ENCODE results near the gene ATP1A1.

The ATP1A1 gene

GRCh38 chr1:116436611-116436970, 63.5 kb downstream of the ATP1A1 start:
- Histone ChIP-seq H3K4me1 (ENCODE audit: control insufficient read depth, insufficient read depth, low read length) (no peaks in the 10 kb centered on the region), H3K9me3 (ENCODE audit: control insufficient read depth, insufficient read depth, low read length) (no peaks in the 10 kb centered on the region), H3K27me3 (ENCODE audit: control insufficient read depth, insufficient read depth, low read length) (no peaks in the 10 kb centered on the region), H3K4me3 (ENCODE audit: low read depth, low read length) (no peak overlapping the region), H3K9ac (ENCODE audit: low read depth, low read length) (no peak overlapping the region), H3K36me3 (ENCODE audit: control insufficient read depth, insufficient read depth, low read length) (no peaks in the 10 kb centered on the region)

- H3K9ac ChIP-seq (ENCODE audit: low read depth, low read length): no peak overlapping the region
- H3K36me3 ChIP-seq (ENCODE audit: control insufficient read depth, insufficient read depth, low read length): no peaks in the 10 kb centered on the region
- no peaks in the 10 kb centered on the region for H3K9me3 ChIP-seq (ENCODE audit: control insufficient read depth, insufficient read depth, low read length)
- no peaks in the 10 kb centered on the region for H3K27me3 ChIP-seq (ENCODE audit: control insufficient read depth, insufficient read depth, low read length)
- no peak overlapping the region for H3K4me3 ChIP-seq (ENCODE audit: low read depth, low read length)
- no peaks in the 10 kb centered on the region for H3K4me1 ChIP-seq (ENCODE audit: control insufficient read depth, insufficient read depth, low read length)
Measured at GRCh38 chr1:116439701-116440100, 66.7 kb downstream of the ATP1A1 start.

GRCh38 chr1:116440731-116441130, 67.7 kb downstream of the ATP1A1 start:
- Histone ChIP-seq H3K27me3 (ENCODE audit: control insufficient read depth, insufficient read depth, low read length) (no peaks in the 10 kb centered on the region), H3K4me3 (ENCODE audit: low read depth, low read length) (no peak overlapping the region), H3K9ac (ENCODE audit: low read depth, low read length) (no peak overlapping the region), H3K36me3 (ENCODE audit: control insufficient read depth, insufficient read depth, low read length) (no peaks in the 10 kb centered on the region), H3K4me1 (ENCODE audit: control insufficient read depth, insufficient read depth, low read length) (no peaks in the 10 kb centered on the region), H3K9me3 (ENCODE audit: control insufficient read depth, insufficient read depth, low read length) (no peaks in the 10 kb centered on the region)

GRCh38 chr1:116445534-116445933, 72.5 kb downstream of the ATP1A1 start:
- H3K36me3 ChIP-seq (ENCODE audit: control insufficient read depth, insufficient read depth, low read length): no peaks in the 10 kb centered on the region
- no peak overlapping the region for H3K4me3 ChIP-seq (ENCODE audit: low read depth, low read length)
- no peak overlapping the region for H3K9ac ChIP-seq (ENCODE audit: low read depth, low read length)
- H3K4me1 ChIP-seq (ENCODE audit: control insufficient read depth, insufficient read depth, low read length): no peaks in the 10 kb centered on the region
- no peaks in the 10 kb centered on the region for H3K9me3 ChIP-seq (ENCODE audit: control insufficient read depth, insufficient read depth, low read length)
- no peaks in the 10 kb centered on the region for H3K27me3 ChIP-seq (ENCODE audit: control insufficient read depth, insufficient read depth, low read length)

- Histone ChIP-seq H3K27me3 (ENCODE audit: control insufficient read depth, insufficient read depth, low read length) (no peaks in the 10 kb centered on the region), H3K4me1 (ENCODE audit: control insufficient read depth, insufficient read depth, low read length) (no peaks in the 10 kb centered on the region), H3K9ac (ENCODE audit: low read depth, low read length) (no peak overlapping the region), H3K4me3 (ENCODE audit: low read depth, low read length) (no peak overlapping the region), H3K36me3 (ENCODE audit: control insufficient read depth, insufficient read depth, low read length) (no peaks in the 10 kb centered on the region), H3K9me3 (ENCODE audit: control insufficient read depth, insufficient read depth, low read length) (no peaks in the 10 kb centered on the region)
Measured at GRCh38 chr1:116446686-116447085, 73.6 kb downstream of the ATP1A1 start.

GRCh38 chr1:116448785-116449385, 75.8 kb downstream of the ATP1A1 start:
- Histone ChIP-seq H3K27me3 (ENCODE audit: control insufficient read depth, insufficient read depth, low read length) (no peaks in the 10 kb centered on the region), H3K9me3 (ENCODE audit: control insufficient read depth, insufficient read depth, low read length) (no peaks in the 10 kb centered on the region), H3K4me1 (ENCODE audit: control insufficient read depth, insufficient read depth, low read length) (no peaks in the 10 kb centered on the region), H3K36me3 (ENCODE audit: control insufficient read depth, insufficient read depth, low read length) (no peaks in the 10 kb centered on the region), H3K4me3 (ENCODE audit: low read depth, low read length) (no peak overlapping the region), H3K9ac (ENCODE audit: low read depth, low read length) (no peak overlapping the region)

- no peak overlapping the region for H3K9ac ChIP-seq (ENCODE audit: low read depth, low read length)
- no peaks in the 10 kb centered on the region for H3K9me3 ChIP-seq (ENCODE audit: control insufficient read depth, insufficient read depth, low read length)
- H3K4me1 ChIP-seq (ENCODE audit: control insufficient read depth, insufficient read depth, low read length): no peaks in the 10 kb centered on the region
- no peak overlapping the region for H3K4me3 ChIP-seq (ENCODE audit: low read depth, low read length)
- no peaks in the 10 kb centered on the region for H3K36me3 ChIP-seq (ENCODE audit: control insufficient read depth, insufficient read depth, low read length)
- no peaks in the 10 kb centered on the region for H3K27me3 ChIP-seq (ENCODE audit: control insufficient read depth, insufficient read depth, low read length)
Measured at GRCh38 chr1:116449578-116449977, 76.5 kb downstream of the ATP1A1 start.

GRCh38 chr1:116451702-116452101, 78.7 kb downstream of the ATP1A1 start:
- Histone ChIP-seq H3K9ac (ENCODE audit: low read depth, low read length) (no peak overlapping the region), H3K36me3 (ENCODE audit: control insufficient read depth, insufficient read depth, low read length) (no peaks in the 10 kb centered on the region), H3K4me1 (ENCODE audit: control insufficient read depth, insufficient read depth, low read length) (no peaks in the 10 kb centered on the region), H3K9me3 (ENCODE audit: control insufficient read depth, insufficient read depth, low read length) (no peaks in the 10 kb centered on the region), H3K4me3 (ENCODE audit: low read depth, low read length) (no peak overlapping the region), H3K27me3 (ENCODE audit: control insufficient read depth, insufficient read depth, low read length) (no peaks in the 10 kb centered on the region)

- Histone ChIP-seq H3K36me3 (ENCODE audit: control insufficient read depth, insufficient read depth, low read length) (no peaks in the 10 kb centered on the region), H3K4me3 (ENCODE audit: low read depth, low read length) (no peak overlapping the region), H3K4me1 (ENCODE audit: control insufficient read depth, insufficient read depth, low read length) (no peaks in the 10 kb centered on the region), H3K9ac (ENCODE audit: low read depth, low read length) (no peak overlapping the region), H3K27me3 (ENCODE audit: control insufficient read depth, insufficient read depth, low read length) (no peaks in the 10 kb centered on the region), H3K9me3 (ENCODE audit: control insufficient read depth, insufficient read depth, low read length) (no peaks in the 10 kb centered on the region)
Measured at GRCh38 chr1:116453481-116453880, 80.4 kb downstream of the ATP1A1 start.

- H3K36me3 ChIP-seq (ENCODE audit: control insufficient read depth, insufficient read depth, low read length): no peaks in the 10 kb centered on the region
- no peak overlapping the region for H3K9ac ChIP-seq (ENCODE audit: low read depth, low read length)
- no peaks in the 10 kb centered on the region for H3K9me3 ChIP-seq (ENCODE audit: control insufficient read depth, insufficient read depth, low read length)
- H3K4me3 ChIP-seq (ENCODE audit: low read depth, low read length): no peak overlapping the region
- no peaks in the 10 kb centered on the region for H3K4me1 ChIP-seq (ENCODE audit: control insufficient read depth, insufficient read depth, low read length)
- no peaks in the 10 kb centered on the region for H3K27me3 ChIP-seq (ENCODE audit: control insufficient read depth, insufficient read depth, low read length)
Measured at GRCh38 chr1:116453906-116454305, 80.9 kb downstream of the ATP1A1 start.
